Neural progenitor cell (in vitro differentiated cells): ENCODE results near the gene CENPW. TPM values are rescaled to one million over a fixed set of nuclear protein-coding genes. Genes with fewer than 3 reads are reported as not detected.

Source experiments
- DNase-seq: peaks from one replicate; pipeline ENCODE4 v3.0.0-alpha.2; 2016; ENCODE audit warnings: low spot score
- H2AFZ ChIP-seq: fragments of 200-600 bp; sonication (generic); replicated peaks from 2 replicates; pipeline ENCODE4 v1.6.1; 2016; ENCODE audit warnings: antibody characterized with exemption
- H3F3A ChIP-seq: fragments of 200-600 bp; sonication (generic); 2 replicates; pipeline ENCODE4 v1.6.1; 2016; ENCODE audit warnings: antibody characterized with exemption, low read depth
- H3K27ac ChIP-seq: fragments of 200-600 bp; sonication (generic); 2 replicates; pipeline ENCODE4 v1.5.1; 2016; ENCODE audit warnings: mild to moderate bottlenecking
- H3K27me3 ChIP-seq: fragments of 200-600 bp; sonication (generic); 2 replicates; pipeline ENCODE4 v1.6.1; 2016; ENCODE audit warnings: mild to moderate bottlenecking, moderate library complexity
- H3K36me3 ChIP-seq: fragments of 200-600 bp; sonication (generic); 2 replicates; pipeline ENCODE4 v1.5.1; 2016
- H3K4me1 ChIP-seq: fragments of 200-600 bp; sonication (generic); 2 replicates; pipeline ENCODE4 v1.6.1; 2016; ENCODE audit warnings: mixed run types
- H3K4me2 ChIP-seq: fragments of 200-600 bp; sonication (generic); 2 replicates; pipeline ENCODE4 v1.6.1; 2016
- H3K4me3 ChIP-seq: fragments of 200-600 bp; sonication (generic); 2 replicates; pipeline ENCODE4 v1.5.1; 2016
- H3K79me2 ChIP-seq: fragments of 200-600 bp; sonication (generic); 2 replicates; pipeline ENCODE4 v1.6.1; 2016; ENCODE audit warnings: low read depth
- H3K9ac ChIP-seq: fragments of 200-600 bp; sonication (generic); 2 replicates; pipeline ENCODE4 v1.6.1; 2016
- H3K9me3 ChIP-seq: fragments of 200-600 bp; sonication (generic); 2 replicates; pipeline ENCODE4 v1.5.1; 2016; ENCODE audit warnings: low read depth
- H4K20me1 ChIP-seq: fragments of 200-600 bp; sonication (generic); 2 replicates; pipeline ENCODE4 v1.6.1; 2016; ENCODE audit warnings: low read depth
- H3K27ac Mint-ChIP-seq: 3 replicates; pipeline ENCODE4 v1.8.0; 2021; ENCODE audit warnings: mixed read lengths
- H3K27me3 Mint-ChIP-seq: 2 replicates; pipeline ENCODE4 v1.8.0; 2022; ENCODE audit warnings: low read depth, mild to moderate bottlenecking, inconsistent platforms, moderate library complexity, mixed read lengths; ENCODE audit not compliant: insufficient read depth
- H3K36me3 Mint-ChIP-seq: 3 replicates; pipeline ENCODE4 v1.8.0; 2021; ENCODE audit warnings: mixed read lengths
- H3K4me1 Mint-ChIP-seq: 3 replicates; pipeline ENCODE4 v1.8.0; 2021; ENCODE audit warnings: mixed read lengths
- H3K4me3 Mint-ChIP-seq: 3 replicates; pipeline ENCODE4 v1.8.0; 2021; ENCODE audit warnings: mild to moderate bottlenecking, moderate library complexity, mixed read lengths
- H3K9me3 Mint-ChIP-seq: 3 replicates; pipeline ENCODE4 v1.8.0; 2020; ENCODE audit warnings: mixed read lengths
- EZH2 ChIP-seq: fragments of 200-600 bp; sonication (generic); IDR thresholded peaks from 2 replicates; pipeline ENCODE4 v1.6.1; 2017; ENCODE audit warnings: antibody characterized with exemption, mild to moderate bottlenecking, moderate library complexity
- EZH2phosphoT487 ChIP-seq: fragments of 200-600 bp; sonication (generic); IDR thresholded peaks from 2 replicates; pipeline ENCODE4 v1.6.1; 2017; ENCODE audit warnings: antibody characterized with exemption
- total RNA-seq: library from RNA; depleted of rRNA; stranded (reverse); fragments of >200 nt; gene quantifications from 2 replicates; pipeline ENCODE4 v1.2.3, GENCODE V29; 2015; ENCODE audit warnings: low replicate concordance
- TF ChIP-seq, protein P1 (sequence below): fragments of 200-600 bp; sonication (generic); IDR thresholded peaks from 2 replicates; pipeline ENCODE4 v1.5.1; 2017; ENCODE audit warnings: antibody characterized with exemption, mild to moderate bottlenecking

The CENPW gene
- total RNA-seq, 1 donor from 2014 or later: 47.5 TPM

DNA sequence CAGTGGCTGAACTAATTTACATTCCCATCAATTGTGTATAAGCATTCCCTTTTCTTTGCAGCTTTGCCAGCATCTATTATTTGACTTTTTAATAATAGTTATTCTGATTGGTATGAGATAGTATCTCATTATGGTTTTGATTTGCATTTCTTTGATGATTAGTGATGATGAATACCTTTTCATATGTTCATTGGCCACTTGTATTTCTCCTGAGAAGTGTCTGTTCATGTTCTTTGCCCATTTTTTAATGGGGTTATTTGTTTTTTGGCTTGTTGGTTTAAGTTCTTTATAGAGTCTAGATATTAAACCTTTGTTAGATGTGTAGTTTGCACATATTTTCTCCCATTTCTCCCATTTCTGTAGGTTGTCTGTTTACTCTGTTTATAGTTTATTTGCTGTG, 16.6 kb downstream of the CENPW start:
- DNase-seq: no peak
- peaks cover 51% of the 10 kb centered on the region for H3K9me3 Mint-ChIP-seq

GRCh38 chr6:126359936-126360537, 20.1 kb downstream of the CENPW start:
- Histone ChIP-seq H3K36me3 (peaks cover 41% of the 10 kb centered on the region), H3K4me3 (no peak overlapping the region), H3K27me3 (no peaks in the 10 kb centered on the region), H3K4me1 (no peaks in the 10 kb centered on the region), H3K79me2 (peaks cover 35% of the 10 kb centered on the region), H2AFZ (no peak overlapping the region), H3K9me3 (peaks cover 12% of the 10 kb centered on the region), H3F3A (no peaks in the 10 kb centered on the region), H3K9ac (no peak overlapping the region), H4K20me1 (no peaks in the 10 kb centered on the region), H3K4me2 (no peak overlapping the region), H3K27ac (no peak overlapping the region)
- no peak for DNase-seq
- H3K27me3 Mint-ChIP-seq: peaks cover 2% of the 10 kb centered on the region
- H3K4me1 Mint-ChIP-seq: peaks cover 2% of the 10 kb centered on the region
- no peak overlapping the region for H3K4me3 Mint-ChIP-seq
- peaks cover 58% of the 10 kb centered on the region for H3K9me3 Mint-ChIP-seq
- H3K27ac Mint-ChIP-seq: no peak overlapping the region
- peaks cover 80% of the 10 kb centered on the region for H3K36me3 Mint-ChIP-seq
- no peak for TF ChIP-seq EZH2phosphoT487
- TF ChIP-seq, protein P1, sequence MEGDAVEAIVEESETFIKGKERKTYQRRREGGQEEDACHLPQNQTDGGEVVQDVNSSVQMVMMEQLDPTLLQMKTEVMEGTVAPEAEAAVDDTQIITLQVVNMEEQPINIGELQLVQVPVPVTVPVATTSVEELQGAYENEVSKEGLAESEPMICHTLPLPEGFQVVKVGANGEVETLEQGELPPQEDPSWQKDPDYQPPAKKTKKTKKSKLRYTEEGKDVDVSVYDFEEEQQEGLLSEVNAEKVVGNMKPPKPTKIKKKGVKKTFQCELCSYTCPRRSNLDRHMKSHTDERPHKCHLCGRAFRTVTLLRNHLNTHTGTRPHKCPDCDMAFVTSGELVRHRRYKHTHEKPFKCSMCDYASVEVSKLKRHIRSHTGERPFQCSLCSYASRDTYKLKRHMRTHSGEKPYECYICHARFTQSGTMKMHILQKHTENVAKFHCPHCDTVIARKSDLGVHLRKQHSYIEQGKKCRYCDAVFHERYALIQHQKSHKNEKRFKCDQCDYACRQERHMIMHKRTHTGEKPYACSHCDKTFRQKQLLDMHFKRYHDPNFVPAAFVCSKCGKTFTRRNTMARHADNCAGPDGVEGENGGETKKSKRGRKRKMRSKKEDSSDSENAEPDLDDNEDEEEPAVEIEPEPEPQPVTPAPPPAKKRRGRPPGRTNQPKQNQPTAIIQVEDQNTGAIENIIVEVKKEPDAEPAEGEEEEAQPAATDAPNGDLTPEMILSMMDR: no peak
- no peak for TF ChIP-seq EZH2

More for the DNA sequence above, 16.6 kb downstream of the CENPW start:
- Mint-ChIP-seq H3K27ac (no peak overlapping the region), H3K4me3 (no peak overlapping the region), H3K36me3 (peaks cover 60% of the 10 kb centered on the region), H3K27me3 (peaks cover 2% of the 10 kb centered on the region), H3K4me1 (peaks cover 2% of the 10 kb centered on the region)
- H3K9me3 ChIP-seq: peaks cover 12% of the 10 kb centered on the region
- H3K79me2 ChIP-seq: peaks cover 31% of the 10 kb centered on the region
- TF ChIP-seq, protein P1: no peak
- TF ChIP-seq EZH2 (no peak), EZH2phosphoT487 (no peak)
- no peaks in the 10 kb centered on the region for H3K4me1 ChIP-seq
- no peak overlapping the region for H2AFZ ChIP-seq
- no peaks in the 10 kb centered on the region for H4K20me1 ChIP-seq
- peaks cover 34% of the 10 kb centered on the region for H3K36me3 ChIP-seq
- H3F3A ChIP-seq: no peaks in the 10 kb centered on the region
- no peak overlapping the region for H3K4me2 ChIP-seq
- H3K4me3 ChIP-seq: no peak overlapping the region
- no peak overlapping the region for H3K27ac ChIP-seq
- H3K9ac ChIP-seq: no peak overlapping the region
- no peaks in the 10 kb centered on the region for H3K27me3 ChIP-seq

- TF ChIP-seq EZH2phosphoT487 (no peak), EZH2 (no peak)
- TF ChIP-seq, protein P1: no peak
- Histone ChIP-seq H3K4me3 (no peak overlapping the region), H3K9ac (no peak overlapping the region), H3K4me2 (no peak overlapping the region), H3K9me3 (peaks cover 2% of the 10 kb centered on the region), H3F3A (no peaks in the 10 kb centered on the region), H3K36me3 (peaks cover 40% of the 10 kb centered on the region), H3K79me2 (peaks cover 35% of the 10 kb centered on the region), H3K27me3 (no peaks in the 10 kb centered on the region), H3K4me1 (no peaks in the 10 kb centered on the region), H2AFZ (no peak overlapping the region), H3K27ac (no peak overlapping the region), H4K20me1 (no peaks in the 10 kb centered on the region)
- peak overlapping the region; percentile 47 for H3K27ac Mint-ChIP-seq
- H3K36me3 Mint-ChIP-seq: peaks cover 80% of the 10 kb centered on the region
- no peak overlapping the region for H3K4me3 Mint-ChIP-seq
- no peak for DNase-seq
- peaks cover 53% of the 10 kb centered on the region for H3K9me3 Mint-ChIP-seq
- peaks cover 2% of the 10 kb centered on the region for H3K4me1 Mint-ChIP-seq
- peaks cover 2% of the 10 kb centered on the region for H3K27me3 Mint-ChIP-seq
These were observed 22.0 kb downstream of the CENPW start for GRCh38 chr6:126361832-126362440.
